Neutrophil (primary cell): ENCODE measurements around the gene LTBP1.

Experiments
- H3K27ac ChIP-seq: fragments of 200-600 bp; sonication (generic); 2 replicates; pipeline ENCODE4 v1.5.1; 2016; ENCODE audit warnings: mild to moderate bottlenecking, moderate library complexity
- H3K27me3 ChIP-seq: fragments of 200-600 bp; sonication (generic); 2 replicates; pipeline ENCODE4 v1.6.0; 2016; ENCODE audit warnings: mild to moderate bottlenecking
- H3K36me3 ChIP-seq: fragments of 200-600 bp; sonication (generic); 2 replicates; pipeline ENCODE4 v1.5.1; 2017
- H3K4me1 ChIP-seq, 2 experiments: fragments of 200-600 bp in 1 of 2; sonication (generic) in 1 of 2; 1 replicate in 1 of 2; 2 replicates in 1 of 2; pipeline versions ENCODE4 v1.5.1 to v1.6.1; 2013 to 2016; ENCODE audit warnings: low read depth in 1 of 2, low read length in 1 of 2, mild to moderate bottlenecking in 1 of 2, moderate library complexity in 1 of 2; ENCODE audit not compliant: control insufficient read depth in 1 of 2, insufficient read depth in 1 of 2
- H3K4me3 ChIP-seq, 2 experiments: fragments of 200-600 bp in 1 of 2; sonication (generic) in 1 of 2; 1 replicate in 1 of 2; 2 replicates in 1 of 2; pipeline ENCODE4 v1.5.1; 2013 to 2016; ENCODE audit warnings: low read depth in 1 of 2, low read length in 1 of 2, mild to moderate bottlenecking in 1 of 2, moderate library complexity in 1 of 2
- H3K9me3 ChIP-seq: fragments of 200-600 bp; sonication (generic); 2 replicates; pipeline ENCODE4 v1.5.1; 2016
- CTCF ChIP-seq: fragments of 200-600 bp; sonication (generic); IDR thresholded peaks from 2 replicates; pipeline ENCODE4 v1.5.1; 2016; ENCODE audit warnings: antibody characterized with exemption

The LTBP1 gene

GRCh38 chr2:33136566-33136965, 189.8 kb downstream of the LTBP1 start:
- Histone ChIP-seq H3K27ac (peak overlapping the region; percentile 23), H3K4me3 (no peak overlapping the region), H3K27me3 (no peaks in the 10 kb centered on the region), H3K9me3 (no peaks in the 10 kb centered on the region), H3K36me3 (no peaks in the 10 kb centered on the region), H3K4me1 (peaks cover 41 to 57% of the 10 kb centered on the region in 2 experiments)
- TF ChIP-seq CTCF = no peak

- no peaks in the 10 kb centered on the region for H3K9me3 ChIP-seq
- H3K27me3 ChIP-seq = no peaks in the 10 kb centered on the region
- no peak for TF ChIP-seq CTCF
- no peak overlapping the region for H3K4me3 ChIP-seq
- no peak overlapping the region for H3K27ac ChIP-seq
- H3K4me1 ChIP-seq = peaks cover 41 to 57% of the 10 kb centered on the region in 2 experiments
- no peaks in the 10 kb centered on the region for H3K36me3 ChIP-seq
Observed at GRCh38 chr2:33137331-33137730, 190.6 kb downstream of the LTBP1 start.

GRCh38 chr2:33139949-33140348, 193.2 kb downstream of the LTBP1 start:
- no peaks in the 10 kb centered on the region for H3K9me3 ChIP-seq
- no peak overlapping the region for H3K4me3 ChIP-seq
- no peak for TF ChIP-seq CTCF
- H3K27ac ChIP-seq = no peak overlapping the region
- peaks cover 26 to 45% of the 10 kb centered on the region in 2 experiments for H3K4me1 ChIP-seq
- no peaks in the 10 kb centered on the region for H3K27me3 ChIP-seq
- H3K36me3 ChIP-seq = no peaks in the 10 kb centered on the region

DNA sequence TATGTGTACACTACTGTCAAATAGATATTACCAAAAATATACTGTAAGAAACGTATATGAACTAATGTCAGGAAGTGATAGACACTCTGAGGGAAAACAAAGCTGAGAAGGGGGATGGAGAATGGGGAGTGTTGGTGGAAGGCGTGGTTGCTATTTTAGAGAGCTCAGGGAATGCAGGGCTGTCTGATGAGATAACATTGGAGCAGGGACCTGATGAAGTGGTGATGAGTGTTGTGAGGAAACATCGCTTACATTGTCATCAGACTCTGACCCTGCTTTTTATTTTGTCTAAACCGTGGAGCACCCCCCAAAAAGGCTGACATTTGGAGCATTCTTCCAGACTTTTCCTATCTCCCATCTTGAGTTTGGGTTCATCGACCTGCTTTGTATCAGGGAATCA, 194.7 kb downstream of the LTBP1 start:
- H3K36me3 ChIP-seq = no peaks in the 10 kb centered on the region
- H3K9me3 ChIP-seq = peaks cover 2% of the 10 kb centered on the region
- no peak overlapping the region for H3K4me3 ChIP-seq
- H3K4me1 ChIP-seq = peaks cover 11 to 30% of the 10 kb centered on the region in 2 experiments
- no peak overlapping the region for H3K27ac ChIP-seq
- no peaks in the 10 kb centered on the region for H3K27me3 ChIP-seq
- TF ChIP-seq CTCF = no peak

DNA sequence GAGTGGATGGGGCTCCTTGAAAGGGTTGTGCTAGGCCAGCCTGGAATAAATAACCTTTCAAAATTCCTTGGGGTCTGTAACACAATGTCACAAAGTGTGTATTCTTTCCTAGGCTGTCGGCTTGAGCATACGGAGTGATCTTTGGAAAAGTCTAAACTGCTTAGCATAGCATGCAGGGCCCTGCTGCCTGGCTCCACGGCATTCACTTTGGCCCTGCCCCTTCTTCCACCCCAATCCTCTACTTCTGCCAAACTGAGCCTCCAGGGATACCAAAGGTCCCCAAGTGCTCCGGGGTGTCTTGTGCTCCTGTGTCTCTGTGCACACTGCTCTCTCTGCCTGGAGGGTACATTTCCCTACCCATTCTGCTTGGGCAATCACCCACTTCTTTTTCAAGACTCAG, 196.1 kb downstream of the LTBP1 start:
- Histone ChIP-seq H3K27me3 (no peaks in the 10 kb centered on the region), H3K36me3 (no peaks in the 10 kb centered on the region), H3K27ac (no peak overlapping the region), H3K4me3 (no peak overlapping the region), H3K9me3 (peaks cover 3% of the 10 kb centered on the region), H3K4me1 (peaks cover 5 to 16% of the 10 kb centered on the region in 2 experiments)
- no peak for TF ChIP-seq CTCF

- TF ChIP-seq CTCF = no peak
- peaks cover 3% of the 10 kb centered on the region for H3K9me3 ChIP-seq
Observed at GRCh38 chr2:33144243-33144642, 197.5 kb downstream of the LTBP1 start.

More at GRCh38 chr2:33144243-33144642, 197.5 kb downstream of the LTBP1 start:
- no peaks in the 10 kb centered on the region for H3K36me3 ChIP-seq
- no peak overlapping the region for H3K27ac ChIP-seq
- H3K27me3 ChIP-seq = no peaks in the 10 kb centered on the region
- H3K4me3 ChIP-seq = no peak overlapping the region
- H3K4me1 ChIP-seq = peaks cover 5 to 12% of the 10 kb centered on the region in 2 experiments
